ENCODE results near the gene FOSL2. TPM values are rescaled to one million over a fixed set of nuclear protein-coding genes. Genes with fewer than 3 reads are reported as not detected.

FOSL2 gene
- total and polyA plus RNA-seq, 4 experiments from 2014 or later, result 4.7 to 6.7 (median 5.8) TPM

- peaks cover 6% of the 10 kb centered on the region for H3K4me1 ChIP-seq (ENCODE audit: insufficient read depth, low read length)
- intact Hi-C loops (cut with micrococcal nuclease), result no loop called here
- H3K27ac Mint-ChIP-seq, result no peak overlapping the region
- peaks cover 0 to 17% (median 5%) of the 10 kb centered on the region in 4 donors for H3K4me1 Mint-ChIP-seq
- no peaks in the 10 kb centered on the region for H3K9me3 ChIP-seq (ENCODE audit: control insufficient read depth in 1 of 2, low read length in 2 of 2)
- peaks cover 0 to 2% of the 10 kb centered on the region in 2 donors for H3K27me3 Mint-ChIP-seq
- H3K4me3 Mint-ChIP-seq, result no peak overlapping the region
- H3K27ac ChIP-seq (ENCODE audit: low read depth, low read length), result no peak overlapping the region
- H3K9me3 Mint-ChIP-seq, result peaks cover 0 to 2% (median 0%) of the 10 kb centered on the region in 8 donors
- no peaks in the 10 kb centered on the region for H3K36me3 Mint-ChIP-seq
- no peak overlapping the region for H3K4me3 ChIP-seq (ENCODE audit: low read length in 2 of 2)
- no peak for DNase-seq
- H3K36me3 ChIP-seq (ENCODE audit: insufficient read depth, low read length), result no peaks in the 10 kb centered on the region
- no peaks in the 10 kb centered on the region for H3K27me3 ChIP-seq (ENCODE audit: insufficient read depth, low read length)
- CTCF ChIA-PET (ENCODE audit: partially characterized antibody), result no interaction called here
- POLR2A ChIA-PET (ENCODE audit: partially characterized antibody), result interaction anchor here (0.9 kb wide), 1 partner anchor 54 kb away, joined by 3 read pairs; no protein-coding TSS in a partner anchor
These were observed 53.0 kb downstream of the FOSL2 start for GRCh38 chr2:28445448-28446258.

- Mint-ChIP-seq H3K27ac (peak overlapping the region in 1 of 7 donors; percentile 36), H3K36me3 (no peaks in the 10 kb centered on the region), H3K27me3 (peaks cover 0 to 2% of the 10 kb centered on the region in 2 donors), H3K4me3 (no peak overlapping the region), H3K9me3 (peaks cover 0 to 2% (median 0%) of the 10 kb centered on the region in 8 donors), H3K4me1 (peaks cover 0 to 17% (median 5%) of the 10 kb centered on the region in 4 donors)
- no peak overlapping the region for H3K27ac ChIP-seq (ENCODE audit: low read depth, low read length)
- no peaks in the 10 kb centered on the region for H3K9me3 ChIP-seq (ENCODE audit: control insufficient read depth in 1 of 2, low read length in 2 of 2)
- peaks cover 6% of the 10 kb centered on the region for H3K4me1 ChIP-seq (ENCODE audit: insufficient read depth, low read length)
- no peaks in the 10 kb centered on the region for H3K27me3 ChIP-seq (ENCODE audit: insufficient read depth, low read length)
- H3K4me3 ChIP-seq (ENCODE audit: low read length in 2 of 2), result no peak overlapping the region
- no peaks in the 10 kb centered on the region for H3K36me3 ChIP-seq (ENCODE audit: insufficient read depth, low read length)
- POLR2A ChIA-PET (ENCODE audit: partially characterized antibody), result no interaction called here
- CTCF ChIA-PET (ENCODE audit: partially characterized antibody), result no interaction called here
- intact Hi-C loops (cut with micrococcal nuclease), result no loop called here
- DNase-seq, result no peak
These were observed 53.9 kb downstream of the FOSL2 start for GRCh38 chr2:28446531-28446930.

- H3K9me3 Mint-ChIP-seq, result peaks cover 0 to 2% (median 0%) of the 10 kb centered on the region in 8 donors
- Histone ChIP-seq H3K4me3 (ENCODE audit: low read length in 2 of 2) (no peak overlapping the region), H3K27me3 (ENCODE audit: insufficient read depth, low read length) (no peaks in the 10 kb centered on the region), H3K4me1 (ENCODE audit: insufficient read depth, low read length) (peaks cover 6% of the 10 kb centered on the region), H3K27ac (ENCODE audit: low read depth, low read length) (no peak overlapping the region), H3K36me3 (ENCODE audit: insufficient read depth, low read length) (no peaks in the 10 kb centered on the region), H3K9me3 (ENCODE audit: control insufficient read depth in 1 of 2, low read length in 2 of 2) (no peaks in the 10 kb centered on the region)
- no peaks in the 10 kb centered on the region for H3K36me3 Mint-ChIP-seq
- peak overlapping the region in 2 of 7 donors; percentile 15 to 36 for H3K27ac Mint-ChIP-seq
- H3K4me1 Mint-ChIP-seq, result peaks cover 0 to 17% (median 5%) of the 10 kb centered on the region in 4 donors
- intact Hi-C loops (cut with micrococcal nuclease), result no loop called here
- H3K27me3 Mint-ChIP-seq, result peaks cover 0 to 2% of the 10 kb centered on the region in 2 donors
- ChIA-PET CTCF (ENCODE audit: partially characterized antibody) (no interaction called here), POLR2A (ENCODE audit: partially characterized antibody) (interaction anchor here (0.6 kb wide), 1 partner anchor 105 kb away, joined by 3 read pairs; no protein-coding TSS in a partner anchor)
- H3K4me3 Mint-ChIP-seq, result no peak overlapping the region
- DNase-seq, result no peak
These were observed 54.4 kb downstream of the FOSL2 start for GRCh38 chr2:28447086-28447485.

- Histone ChIP-seq H3K36me3 (ENCODE audit: insufficient read depth, low read length) (no peaks in the 10 kb centered on the region), H3K27ac (ENCODE audit: low read depth, low read length) (no peak overlapping the region), H3K4me1 (ENCODE audit: insufficient read depth, low read length) (peaks cover 6% of the 10 kb centered on the region), H3K4me3 (ENCODE audit: low read length in 2 of 2) (no peak overlapping the region), H3K27me3 (ENCODE audit: insufficient read depth, low read length) (no peaks in the 10 kb centered on the region), H3K9me3 (ENCODE audit: control insufficient read depth in 1 of 2, low read length in 2 of 2) (no peaks in the 10 kb centered on the region)
- H3K9me3 Mint-ChIP-seq, result peaks cover 0 to 2% (median 0%) of the 10 kb centered on the region in 8 donors
- peaks cover 0 to 23% (median 5%) of the 10 kb centered on the region in 4 donors for H3K4me1 Mint-ChIP-seq
- H3K36me3 Mint-ChIP-seq, result no peaks in the 10 kb centered on the region
- peaks cover 0 to 2% of the 10 kb centered on the region in 2 donors for H3K27me3 Mint-ChIP-seq
- ChIA-PET POLR2A (ENCODE audit: partially characterized antibody) (no interaction called here), CTCF (ENCODE audit: partially characterized antibody) (interaction anchor here (1.3 kb wide), 1 partner anchor 744 kb away, joined by 4 read pairs; no protein-coding TSS in a partner anchor)
- no peak for DNase-seq
- peak overlapping the region in 2 of 7 donors; percentile 59 to 82 for H3K27ac Mint-ChIP-seq
- intact Hi-C loops (cut with micrococcal nuclease), result no loop called here
- H3K4me3 Mint-ChIP-seq, result no peak overlapping the region
These were observed 55.5 kb downstream of the FOSL2 start for GRCh38 chr2:28447943-28448792.

GRCh38 chr2:28448793-28449100 lies 56.1 kb downstream of the FOSL2 start:
- H3K36me3 ChIP-seq (ENCODE audit: insufficient read depth, low read length), result no peaks in the 10 kb centered on the region
- H3K27me3 ChIP-seq (ENCODE audit: insufficient read depth, low read length), result no peaks in the 10 kb centered on the region
- no peak overlapping the region for H3K27ac ChIP-seq (ENCODE audit: low read depth, low read length)
- H3K4me3 Mint-ChIP-seq, result no peak overlapping the region
- DNase-seq, result no peak
- CTCF ChIA-PET (ENCODE audit: partially characterized antibody), result interaction anchor here (0.7 to 1.3 kb wide), 3 partner anchors 22 to 745 kb away, joined by 3 to 4 read pairs (median 3); no protein-coding TSS in a partner anchor
- no peak overlapping the region for H3K27ac Mint-ChIP-seq
- POLR2A ChIA-PET (ENCODE audit: partially characterized antibody), result no interaction called here
- H3K4me3 ChIP-seq (ENCODE audit: low read length in 2 of 2), result no peak overlapping the region
- peaks cover 6% of the 10 kb centered on the region for H3K4me1 ChIP-seq (ENCODE audit: insufficient read depth, low read length)
- intact Hi-C loops (cut with micrococcal nuclease), result no loop called here
- H3K36me3 Mint-ChIP-seq, result no peaks in the 10 kb centered on the region
- no peaks in the 10 kb centered on the region for H3K9me3 Mint-ChIP-seq
- peaks cover 0 to 2% of the 10 kb centered on the region in 2 donors for H3K27me3 Mint-ChIP-seq
- H3K4me1 Mint-ChIP-seq, result peaks cover 0 to 23% (median 5%) of the 10 kb centered on the region in 4 donors
- H3K9me3 ChIP-seq (ENCODE audit: control insufficient read depth in 1 of 2, low read length in 2 of 2), result no peaks in the 10 kb centered on the region

GRCh38 chr2:28449126-28449487 lies 56.4 kb downstream of the FOSL2 start:
- H3K9me3 ChIP-seq (ENCODE audit: control insufficient read depth in 1 of 2, low read length in 2 of 2), result no peaks in the 10 kb centered on the region
- H3K4me3 ChIP-seq (ENCODE audit: low read length in 2 of 2), result no peak overlapping the region
- H3K27me3 Mint-ChIP-seq, result no peaks in the 10 kb centered on the region
- no peaks in the 10 kb centered on the region for H3K36me3 ChIP-seq (ENCODE audit: insufficient read depth, low read length)
- H3K4me3 Mint-ChIP-seq, result no peak overlapping the region
- ChIA-PET CTCF (ENCODE audit: partially characterized antibody) (interaction anchor here (0.7 to 1.3 kb wide), 3 partner anchors 22 to 745 kb away, joined by 3 to 4 read pairs (median 3); no protein-coding TSS in a partner anchor), POLR2A (ENCODE audit: partially characterized antibody) (no interaction called here)
- H3K36me3 Mint-ChIP-seq, result no peaks in the 10 kb centered on the region
- peaks cover 6% of the 10 kb centered on the region for H3K4me1 ChIP-seq (ENCODE audit: insufficient read depth, low read length)
- intact Hi-C loops (cut with micrococcal nuclease), result no loop called here
- no peak for DNase-seq
- no peaks in the 10 kb centered on the region for H3K9me3 Mint-ChIP-seq
- H3K27ac Mint-ChIP-seq, result peak overlapping the region in 1 of 7 donors; percentile 38
- no peak overlapping the region for H3K27ac ChIP-seq (ENCODE audit: low read depth, low read length)
- H3K4me1 Mint-ChIP-seq, result peaks cover 0 to 23% (median 5%) of the 10 kb centered on the region in 4 donors
- no peaks in the 10 kb centered on the region for H3K27me3 ChIP-seq (ENCODE audit: insufficient read depth, low read length)

Measured in CD4-positive, alpha-beta memory T cell (primary cell).